ENCODE data around the gene FRG1. TPM values are rescaled to one million over a fixed set of nuclear protein-coding genes. Genes with fewer than 3 reads are reported as not detected.

The FRG1 gene
- total and polyA plus RNA-seq, 2 donors (not counting 3 experiments of a cell fraction or from before 2014, with no cell fraction given) = 7.5 to 36.1 TPM

- Histone ChIP-seq H3K79me2 (ENCODE audit: control insufficient read depth, insufficient read depth, low read length) (no peaks in the 10 kb centered on the region), H3K27me3 (ENCODE audit: control insufficient read depth in 2 of 2, insufficient read depth in 2 of 2, low read length in 2 of 2) (no peaks in the 10 kb centered on the region), H2AFZ (ENCODE audit: low read depth, low read length) (no peak overlapping the region), H3K4me2 (ENCODE audit: insufficient read depth, low read length) (no peak overlapping the region), H3K4me1 (ENCODE audit: control insufficient read depth, extremely low read depth, insufficient read depth, low read length) (no peaks in the 10 kb centered on the region), H3K9ac (replicated peaks; ENCODE audit: extremely low read depth, insufficient read depth, low read length) (no peak overlapping the region), H4K20me1 (replicated peaks; ENCODE audit: control insufficient read depth, extremely low read depth, insufficient read depth, low read length) (no peaks in the 10 kb centered on the region), H3K4me3 (replicated peaks in 1 of 3; ENCODE audit: insufficient read depth in 1 of 3, low read depth in 1 of 3, low read length in 3 of 3) (no peak overlapping the region), H3K27ac (ENCODE audit: insufficient read depth, low read depth, low read length) (no peak overlapping the region), H3K9me1 (replicated peaks; ENCODE audit: control insufficient read depth, extremely low read depth, insufficient read depth, low read length) (no peaks in the 10 kb centered on the region), H3K9me3 (replicated peaks; ENCODE audit: control insufficient read depth, insufficient read depth, low read length) (no peaks in the 10 kb centered on the region), H3K36me3 (ENCODE audit: control insufficient read depth in 2 of 2, extremely low read depth in 1 of 2, insufficient read depth in 2 of 2, low read length in 2 of 2) (no peaks in the 10 kb centered on the region)
- dilution Hi-C loops (cut with MboI; ENCODE audit: extremely low pct_ligation_motif_present, low sequenced_read_pairs) = no loop called here
- DNase-seq (ENCODE audit: low read depth, low spot score) (no peak), FAIRE-seq (no peak)
- BruUV-seq (replicated peaks) = no TSS peak
- ChIA-PET POLR2A (no interaction called here), CTCF (no interaction called here)
- intact Hi-C loops (cut with micrococcal nuclease) = no loop called here
- no peak for TF ChIP-seq CTCF (IDR thresholded peaks at IDR 0.05; ENCODE audit: extremely low read depth in 1 of 2, insufficient read depth in 1 of 2, low read depth in 1 of 2, low read length in 2 of 2)
These were observed 23.3 kb upstream of the FRG1 start for GRCh38 chr4:189917161-189917891.

GRCh38 chr4:189921058-189921457 is 19.6 kb upstream of the FRG1 start:
- DNase-seq (ENCODE audit: low read depth, low spot score) = no peak
- dilution Hi-C loops (cut with MboI; ENCODE audit: extremely low pct_ligation_motif_present, low sequenced_read_pairs) = no loop called here
- no TSS peak for BruUV-seq (replicated peaks)
- Histone ChIP-seq H3K4me1 (ENCODE audit: control insufficient read depth, extremely low read depth, insufficient read depth, low read length) (no peaks in the 10 kb centered on the region), H3K4me3 (replicated peaks in 1 of 3; ENCODE audit: insufficient read depth in 1 of 3, low read depth in 1 of 3, low read length in 3 of 3) (no peak overlapping the region), H3K27ac (ENCODE audit: insufficient read depth, low read depth, low read length) (no peak overlapping the region), H3K9me3 (replicated peaks; ENCODE audit: control insufficient read depth, insufficient read depth, low read length) (no peaks in the 10 kb centered on the region), H3K9me1 (replicated peaks; ENCODE audit: control insufficient read depth, extremely low read depth, insufficient read depth, low read length) (no peaks in the 10 kb centered on the region), H3K79me2 (ENCODE audit: control insufficient read depth, insufficient read depth, low read length) (no peaks in the 10 kb centered on the region), H4K20me1 (replicated peaks; ENCODE audit: control insufficient read depth, extremely low read depth, insufficient read depth, low read length) (no peaks in the 10 kb centered on the region), H3K9ac (replicated peaks; ENCODE audit: extremely low read depth, insufficient read depth, low read length) (no peak overlapping the region), H3K4me2 (ENCODE audit: insufficient read depth, low read length) (no peak overlapping the region), H3K36me3 (ENCODE audit: control insufficient read depth in 2 of 2, extremely low read depth in 1 of 2, insufficient read depth in 2 of 2, low read length in 2 of 2) (no peaks in the 10 kb centered on the region), H3K27me3 (ENCODE audit: control insufficient read depth in 2 of 2, insufficient read depth in 2 of 2, low read length in 2 of 2) (no peaks in the 10 kb centered on the region), H2AFZ (ENCODE audit: low read depth, low read length) (no peak overlapping the region)
- POLR2A ChIA-PET = no interaction called here
- CTCF ChIA-PET = no interaction called here
- no peak for TF ChIP-seq MAX (IDR thresholded peaks at IDR 0.05; ENCODE audit: insufficient read depth, insufficient read length)
- TF ChIP-seq GATA2 (IDR thresholded peaks at IDR 0.05; ENCODE audit: insufficient read depth, insufficient read length, low read depth, low read length) = no peak
- no peak for TF ChIP-seq MYC (IDR thresholded peaks at IDR 0.05; ENCODE audit: low read depth, low read length)
- TF ChIP-seq POLR2AphosphoS5 (IDR thresholded peaks at IDR 0.05; ENCODE audit: insufficient read depth, low read depth, low read length) = no peak
- TF ChIP-seq JUN (IDR thresholded peaks at IDR 0.05; ENCODE audit: borderline replicate concordance, insufficient read depth, insufficient read length, low read depth) = no peak
- no peak for TF ChIP-seq FOS (IDR thresholded peaks at IDR 0.05; ENCODE audit: borderline replicate concordance, insufficient read depth, low read length)
- TF ChIP-seq POLR2A (IDR thresholded peaks at IDR 0.05; ENCODE audit: low read depth, low read length) = no peak
- no peak for TF ChIP-seq EZH2 (IDR thresholded peaks at IDR 0.05; ENCODE audit: borderline replicate concordance, low read depth, low read length, severe bottlenecking)
- TF ChIP-seq CTCF (IDR thresholded peaks at IDR 0.05; ENCODE audit: extremely low read depth in 1 of 2, insufficient read depth in 1 of 2, low read depth in 1 of 2, low read length in 2 of 2) = no peak
- no peak for FAIRE-seq
- intact Hi-C loops (cut with micrococcal nuclease) = no loop called here

Data from endothelial cell of umbilical vein (primary cell).